Fibroblast of lung (primary cell): ENCODE results near the gene TRIM8.

Source experiments
- EZH2 ChIP-seq: IDR thresholded peaks from 2 replicates; pipeline ENCODE4 v1.5.1; 2012; ENCODE audit warnings: low read length, control low read depth, mild to moderate bottlenecking; ENCODE audit errors: missing control alignments
- TF ChIP-seq, protein P1 (sequence below), 2 donors: IDR thresholded peaks in 1 of 2; conservative IDR thresholded peaks in 1 of 2; 1 replicate in 1 of 2; 2 replicates in 1 of 2; pipeline ENCODE4 v1.5.1; 2011 to 2012; ENCODE audit warnings: low read length in 2 of 2, control low read depth in 1 of 2, inconsistent platforms in 1 of 2, low read depth in 1 of 2, mild to moderate bottlenecking in 1 of 2

DNA sequence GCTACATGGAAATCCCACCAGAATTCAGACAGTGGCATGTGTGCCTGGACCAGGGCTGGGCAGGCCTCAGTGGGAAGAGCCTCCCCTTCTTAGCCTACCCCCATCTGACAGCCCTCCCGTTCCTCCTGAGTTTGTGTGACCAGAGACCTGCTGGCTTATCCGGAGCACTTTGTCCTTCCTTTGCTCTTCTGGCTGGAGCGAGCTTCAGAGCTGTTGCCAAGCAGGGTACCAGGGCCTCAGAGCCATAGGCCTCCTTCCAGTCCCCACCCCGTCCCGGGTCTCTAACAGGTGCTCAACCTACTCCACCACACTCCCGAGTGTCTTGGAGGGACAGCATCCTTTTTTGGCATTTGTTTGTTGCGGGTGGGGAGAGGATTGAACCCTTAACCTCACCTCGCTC, 26.5 kb upstream of the TRIM8 start:
- TF ChIP-seq, protein P1, sequence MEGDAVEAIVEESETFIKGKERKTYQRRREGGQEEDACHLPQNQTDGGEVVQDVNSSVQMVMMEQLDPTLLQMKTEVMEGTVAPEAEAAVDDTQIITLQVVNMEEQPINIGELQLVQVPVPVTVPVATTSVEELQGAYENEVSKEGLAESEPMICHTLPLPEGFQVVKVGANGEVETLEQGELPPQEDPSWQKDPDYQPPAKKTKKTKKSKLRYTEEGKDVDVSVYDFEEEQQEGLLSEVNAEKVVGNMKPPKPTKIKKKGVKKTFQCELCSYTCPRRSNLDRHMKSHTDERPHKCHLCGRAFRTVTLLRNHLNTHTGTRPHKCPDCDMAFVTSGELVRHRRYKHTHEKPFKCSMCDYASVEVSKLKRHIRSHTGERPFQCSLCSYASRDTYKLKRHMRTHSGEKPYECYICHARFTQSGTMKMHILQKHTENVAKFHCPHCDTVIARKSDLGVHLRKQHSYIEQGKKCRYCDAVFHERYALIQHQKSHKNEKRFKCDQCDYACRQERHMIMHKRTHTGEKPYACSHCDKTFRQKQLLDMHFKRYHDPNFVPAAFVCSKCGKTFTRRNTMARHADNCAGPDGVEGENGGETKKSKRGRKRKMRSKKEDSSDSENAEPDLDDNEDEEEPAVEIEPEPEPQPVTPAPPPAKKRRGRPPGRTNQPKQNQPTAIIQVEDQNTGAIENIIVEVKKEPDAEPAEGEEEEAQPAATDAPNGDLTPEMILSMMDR (conservative IDR thresholded peaks at IDR 0.05 in 1 of 2, IDR thresholded peaks at IDR 0.05 in 1 of 2; ENCODE audit: low read depth in 1 of 2, low read length in 2 of 2), result no peak
- TF ChIP-seq EZH2, result no peak
